MM.1S (cell line): ENCODE measurements around the gene NRXN3.
"Not testable (repeated sequence)": the region's sequence is repeated elsewhere in the genome, so short reads cannot be mapped to it uniquely, and the experiment has no call there.

Source experiments
- DNase-seq: peaks from one replicate; pipeline ENCODE4 v3.0.0-alpha.2; 2015
- H2AFZ ChIP-seq: fragments of 300-600 bp; sonication (generic); 2 replicates; pipeline ENCODE4 v1.6.0; 2016; ENCODE audit warnings: antibody characterized with exemption, low read length
- H3F3A ChIP-seq: fragments of 300-600 bp; sonication (generic); 2 replicates; pipeline ENCODE4 v1.6.1; 2016; ENCODE audit warnings: mild to moderate bottlenecking, antibody characterized with exemption, low read length, moderate library complexity, mixed read lengths; ENCODE audit not compliant: insufficient read depth
- H3K27ac ChIP-seq: fragments of 300-600 bp; sonication (generic); 2 replicates; pipeline ENCODE4 v1.5.1; 2016; ENCODE audit warnings: mild to moderate bottlenecking, low read length
- H3K27me3 ChIP-seq: fragments of 300-600 bp; sonication (generic); replicated peaks from 2 replicates; pipeline ENCODE4 v1.6.0; 2016; ENCODE audit warnings: low read length; ENCODE audit not compliant: insufficient read depth
- H3K36me3 ChIP-seq: fragments of 300-600 bp; sonication (generic); replicated peaks from 2 replicates; pipeline ENCODE4 v1.6.1; 2016; ENCODE audit warnings: mild to moderate bottlenecking, low read length, mixed read lengths; ENCODE audit not compliant: insufficient read depth
- H3K4me1 ChIP-seq: fragments of 300-600 bp; sonication (generic); 2 replicates; pipeline ENCODE4 v1.6.1; 2016; ENCODE audit warnings: low read length, mixed read lengths
- H3K4me2 ChIP-seq: fragments of 300-600 bp; sonication (generic); 2 replicates; pipeline ENCODE4 v1.6.0; 2016; ENCODE audit warnings: low read depth, low read length
- H3K4me3 ChIP-seq: fragments of 300-600 bp; sonication (generic); 2 replicates; pipeline ENCODE4 v1.5.1; 2016; ENCODE audit warnings: low read length, mixed read lengths
- H3K79me2 ChIP-seq: fragments of 300-600 bp; sonication (generic); 2 replicates; pipeline ENCODE4 v1.6.1; 2016; ENCODE audit warnings: mixed run types, low read length, mixed read lengths
- H3K9ac ChIP-seq: fragments of 300-600 bp; sonication (generic); 2 replicates; pipeline ENCODE4 v1.6.1; 2016; ENCODE audit warnings: low read length, mixed read lengths
- H3K9me2 ChIP-seq: fragments of 300-600 bp; sonication (generic); replicated peaks from 2 replicates; pipeline ENCODE4 v1.6.1; 2016; ENCODE audit warnings: mild to moderate bottlenecking, low read length, mixed read lengths; ENCODE audit not compliant: insufficient read depth
- H3K9me3 ChIP-seq: fragments of 300-600 bp; sonication (generic); replicated peaks from 2 replicates; pipeline ENCODE4 v1.6.1; 2016; ENCODE audit warnings: mild to moderate bottlenecking, low read length, mixed read lengths; ENCODE audit not compliant: insufficient read depth
- H4K20me1 ChIP-seq: fragments of 300-600 bp; sonication (generic); 2 replicates; pipeline ENCODE4 v1.6.1; 2016; ENCODE audit warnings: mild to moderate bottlenecking, low read length, moderate library complexity, mixed read lengths; ENCODE audit not compliant: insufficient read depth
- EZH2 ChIP-seq: fragments of 300-600 bp; sonication (generic); optimal IDR thresholded peaks from 2 replicates; pipeline ENCODE3; 2017; ENCODE audit warnings: low read depth, mild to moderate bottlenecking, antibody characterized with exemption, low read length, mixed read lengths
- EZH2phosphoT487 ChIP-seq: fragments of 300-600 bp; sonication (generic); IDR thresholded peaks from 2 replicates; pipeline ENCODE4 v1.6.1; 2018; ENCODE audit warnings: antibody characterized with exemption, low read length
- TF ChIP-seq, protein P1 (sequence below): fragments of 300-600 bp; sonication (generic); IDR thresholded peaks from 2 replicates; pipeline ENCODE4 v1.5.1; 2016; ENCODE audit warnings: antibody characterized with exemption, low read length, mixed read lengths

Gene NRXN3

DNA sequence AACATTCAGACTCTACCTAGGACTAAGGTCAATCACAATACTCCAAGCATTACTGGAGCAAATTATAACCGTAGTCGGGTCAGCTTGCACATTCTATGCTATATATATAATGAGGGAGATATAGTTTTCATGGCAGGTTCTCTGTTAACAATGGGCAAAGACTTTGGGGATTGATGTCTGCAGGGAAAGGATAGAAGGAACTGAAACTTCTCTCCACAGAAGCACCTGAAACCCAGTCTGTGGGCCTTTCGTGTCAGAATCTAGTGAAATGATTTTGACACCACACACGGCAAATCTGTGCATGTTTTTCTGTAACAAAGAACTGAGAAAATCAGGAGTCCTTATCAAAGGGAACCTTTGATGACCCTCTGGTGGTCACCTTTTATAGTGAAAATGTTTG lies 847.4 kb downstream of the NRXN3 start:
- H3K9ac ChIP-seq, result no peak overlapping the region
- no peak overlapping the region for H3K27ac ChIP-seq
- no peaks in the 10 kb centered on the region for H3K27me3 ChIP-seq
- H3K9me2 ChIP-seq, result no peaks in the 10 kb centered on the region
- no peaks in the 10 kb centered on the region for H3K9me3 ChIP-seq
- no peak overlapping the region for H2AFZ ChIP-seq
- no peak for DNase-seq
- H3K4me2 ChIP-seq, result no peak overlapping the region
- H3K36me3 ChIP-seq, result no peaks in the 10 kb centered on the region
- H3F3A ChIP-seq, result no peaks in the 10 kb centered on the region
- TF ChIP-seq EZH2phosphoT487 (no peak), EZH2 (no peak)
- TF ChIP-seq, protein P1, sequence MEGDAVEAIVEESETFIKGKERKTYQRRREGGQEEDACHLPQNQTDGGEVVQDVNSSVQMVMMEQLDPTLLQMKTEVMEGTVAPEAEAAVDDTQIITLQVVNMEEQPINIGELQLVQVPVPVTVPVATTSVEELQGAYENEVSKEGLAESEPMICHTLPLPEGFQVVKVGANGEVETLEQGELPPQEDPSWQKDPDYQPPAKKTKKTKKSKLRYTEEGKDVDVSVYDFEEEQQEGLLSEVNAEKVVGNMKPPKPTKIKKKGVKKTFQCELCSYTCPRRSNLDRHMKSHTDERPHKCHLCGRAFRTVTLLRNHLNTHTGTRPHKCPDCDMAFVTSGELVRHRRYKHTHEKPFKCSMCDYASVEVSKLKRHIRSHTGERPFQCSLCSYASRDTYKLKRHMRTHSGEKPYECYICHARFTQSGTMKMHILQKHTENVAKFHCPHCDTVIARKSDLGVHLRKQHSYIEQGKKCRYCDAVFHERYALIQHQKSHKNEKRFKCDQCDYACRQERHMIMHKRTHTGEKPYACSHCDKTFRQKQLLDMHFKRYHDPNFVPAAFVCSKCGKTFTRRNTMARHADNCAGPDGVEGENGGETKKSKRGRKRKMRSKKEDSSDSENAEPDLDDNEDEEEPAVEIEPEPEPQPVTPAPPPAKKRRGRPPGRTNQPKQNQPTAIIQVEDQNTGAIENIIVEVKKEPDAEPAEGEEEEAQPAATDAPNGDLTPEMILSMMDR, result no peak
- H3K79me2 ChIP-seq, result no peaks in the 10 kb centered on the region
- no peaks in the 10 kb centered on the region for H4K20me1 ChIP-seq
- H3K4me3 ChIP-seq, result no peak overlapping the region
- H3K4me1 ChIP-seq, result no peaks in the 10 kb centered on the region

DNA sequence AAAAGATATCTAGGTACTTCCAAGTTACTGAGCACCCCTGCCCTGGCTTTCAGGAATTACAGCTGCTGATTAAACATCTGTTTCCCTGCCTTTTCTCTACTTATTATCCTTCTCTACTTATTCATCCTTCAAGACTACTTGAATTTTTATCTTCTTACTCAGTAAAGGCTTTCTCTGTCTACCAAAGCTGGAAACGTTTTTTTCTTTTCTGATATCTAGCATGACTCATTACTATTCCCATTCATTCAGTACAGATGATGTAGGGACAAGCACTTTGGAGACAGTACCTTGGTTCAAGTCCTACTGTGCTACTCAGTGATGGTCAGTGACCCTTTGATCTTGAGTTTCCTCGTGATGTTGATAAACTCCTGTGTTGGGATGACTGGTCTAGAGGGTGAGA lies 848.7 kb downstream of the NRXN3 start:
- DNase-seq, result no peak
- Histone ChIP-seq H3K9me3 (no peaks in the 10 kb centered on the region), H2AFZ (no peak overlapping the region), H3K27me3 (no peaks in the 10 kb centered on the region), H4K20me1 (no peaks in the 10 kb centered on the region), H3K4me2 (no peak overlapping the region), H3K36me3 (no peaks in the 10 kb centered on the region), H3K79me2 (no peaks in the 10 kb centered on the region), H3K4me1 (no peaks in the 10 kb centered on the region), H3K9me2 (no peaks in the 10 kb centered on the region), H3K27ac (no peak overlapping the region), H3K4me3 (no peak overlapping the region), H3K9ac (no peak overlapping the region), H3F3A (no peaks in the 10 kb centered on the region)
- TF ChIP-seq, protein P1, result no peak
- no peak for TF ChIP-seq EZH2
- TF ChIP-seq EZH2phosphoT487, result no peak

DNA sequence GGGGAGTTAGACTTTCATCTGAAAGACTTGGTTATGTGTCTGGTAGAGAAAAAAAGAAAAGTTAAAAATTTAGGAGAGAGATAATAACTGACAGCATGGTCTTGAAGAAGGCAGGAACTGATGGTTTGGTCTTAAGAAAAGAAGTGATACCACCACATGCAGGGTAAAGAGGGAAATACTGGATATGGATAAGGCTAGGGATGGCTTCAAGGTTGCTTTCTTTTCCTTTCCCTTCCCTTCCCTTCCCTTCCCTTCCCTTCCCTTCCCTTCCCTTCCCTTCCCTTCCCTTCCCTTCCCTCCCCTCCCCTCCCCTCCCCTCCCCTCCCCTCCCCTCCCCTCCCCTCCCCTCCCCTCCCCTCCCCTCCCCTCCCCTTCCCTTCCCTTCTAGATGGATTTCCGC lies 849.7 kb downstream of the NRXN3 start:
- H3K27me3 ChIP-seq, H3K9ac ChIP-seq, H2AFZ ChIP-seq, H3K4me3 ChIP-seq, H3K4me2 ChIP-seq, H3K9me2 ChIP-seq, H3K27ac ChIP-seq, H3K9me3 ChIP-seq, H3F3A ChIP-seq, H3K4me1 ChIP-seq, H4K20me1 ChIP-seq, H3K36me3 ChIP-seq, H3K79me2 ChIP-seq, DNase-seq: not testable (repeated sequence)

DNA sequence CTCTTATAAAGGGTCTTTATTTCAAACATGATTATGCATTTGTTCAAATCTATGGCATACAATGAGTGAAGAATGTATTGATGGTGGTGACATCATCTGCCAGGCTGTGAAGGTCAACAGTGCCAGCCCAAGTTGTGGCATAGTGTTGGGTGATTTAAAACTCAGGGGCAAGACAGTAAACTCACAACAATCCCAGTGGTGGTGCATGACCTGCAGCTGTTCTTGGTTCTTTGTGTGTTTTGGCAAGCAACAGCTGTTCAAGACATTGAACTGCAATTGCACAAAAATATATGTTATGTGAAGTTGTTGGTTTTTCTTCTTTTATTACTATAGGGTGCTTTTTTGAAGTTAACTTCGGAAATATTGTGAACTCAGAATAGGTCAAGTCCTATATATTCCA lies 851.6 kb downstream of the NRXN3 start:
- Histone ChIP-seq H4K20me1 (no peaks in the 10 kb centered on the region), H3K9ac (no peak overlapping the region), H3K9me2 (no peaks in the 10 kb centered on the region), H3F3A (no peaks in the 10 kb centered on the region), H3K27me3 (no peaks in the 10 kb centered on the region), H3K9me3 (no peaks in the 10 kb centered on the region), H3K4me3 (no peak overlapping the region), H3K4me1 (no peaks in the 10 kb centered on the region), H3K4me2 (no peak overlapping the region), H3K79me2 (no peaks in the 10 kb centered on the region), H3K36me3 (no peaks in the 10 kb centered on the region), H2AFZ (no peak overlapping the region), H3K27ac (no peak overlapping the region)
- no peak for TF ChIP-seq EZH2
- TF ChIP-seq EZH2phosphoT487, result no peak
- TF ChIP-seq, protein P1, result no peak
- DNase-seq, result no peak
